C4-2B (cell line): Measurements from ENCODE around the gene TMEM259.

Source experiments
- H3K27ac ChIP-seq: fragments of 450-650 bp; 2 replicates; pipeline ENCODE4 v1.5.1; 2017
- CTCF ChIP-seq: fragments of 450-650 bp; conservative IDR thresholded peaks from 2 replicates; pipeline ENCODE4 v1.5.1; 2017; ENCODE audit warnings: mild to moderate bottlenecking
- ZFX ChIP-seq: fragments of 450-650 bp; IDR thresholded peaks from 2 replicates; pipeline ENCODE4 v1.6.1; 2017

The TMEM259 gene

GRCh38 chr19:1066251-1066747 is 45.4 kb upstream of the TMEM259 start:
- TF ChIP-seq ZFX (no peak), CTCF (no peak)
- H3K27ac ChIP-seq: peak overlapping the region; percentile 36; the same call in 1 of the 2 replicates

GRCh38 chr19:1065606-1066109 is 44.7 kb upstream of the TMEM259 start:
- TF ChIP-seq ZFX (no peak), CTCF (no peak)
- H3K27ac ChIP-seq: peak overlapping the region; percentile 36; the same call in 1 of the 2 replicates

- no peak for TF ChIP-seq CTCF
- no peak for TF ChIP-seq ZFX
- H3K27ac ChIP-seq: peak overlapping the region; percentile 36; the same call in 1 of the 2 replicates
These were observed 44.0 kb upstream of the TMEM259 start for GRCh38 chr19:1064661-1065605.

- H3K27ac ChIP-seq: no peak overlapping the region
- TF ChIP-seq ZFX (no peak), CTCF (no peak)
These were observed 43.2 kb upstream of the TMEM259 start for GRCh38 chr19:1063909-1064660.

GRCh38 chr19:1063030-1063908 is 42.3 kb upstream of the TMEM259 start:
- no peak overlapping the region for H3K27ac ChIP-seq
- TF ChIP-seq CTCF: no peak
- TF ChIP-seq ZFX: no peak

- no peak overlapping the region for H3K27ac ChIP-seq
- TF ChIP-seq ZFX (no peak), CTCF (no peak)
These were observed 41.6 kb upstream of the TMEM259 start for GRCh38 chr19:1062387-1063029.
